ENCODE measurements around the gene KLHL10. TPM values are rescaled to one million over a fixed set of nuclear protein-coding genes. Genes with fewer than 3 reads are reported as not detected.

Gene KLHL10
- polyA plus RNA-seq, 1 of the 3 experiments (the other 2 are of a cell fraction), result 0.02 TPM

DNA sequence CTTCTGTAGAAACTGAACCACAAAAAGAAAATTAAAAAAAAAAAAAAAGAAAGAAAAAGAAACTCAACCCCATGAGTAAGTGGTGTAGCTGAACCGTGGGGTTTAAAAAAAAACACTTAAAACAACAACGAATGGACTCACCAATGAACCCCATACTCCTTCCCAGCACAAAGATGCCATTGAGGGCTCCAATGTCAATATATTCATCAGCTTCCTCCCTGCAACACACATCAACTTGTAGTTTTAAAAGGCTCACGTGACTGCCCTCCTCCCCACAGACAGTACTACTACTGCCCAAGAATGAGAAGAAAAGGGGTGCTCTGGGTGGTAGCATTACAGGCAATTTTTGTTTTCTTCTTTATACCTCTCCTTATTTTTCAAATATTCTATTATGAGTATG, 30.9 kb downstream of the KLHL10 start:
- H3K27ac ChIP-seq (ENCODE audit: low read depth in 2 of 2, low read length in 1 of 2), result no peak overlapping the region
- 54% methylated on average over 3 of the region's 3 CpGs for WGBS (ENCODE audit: low lambda C conversion rate)
- CTCF ChIA-PET, result interaction anchor here (0.6 to 1.4 kb wide), 2 partner anchors 131 to 444 kb away, joined by 4 read pairs; no protein-coding TSS in a partner anchor
- no peaks in the 10 kb centered on the region for H3K9me3 ChIP-seq
- peaks cover 44 to 51% of the 10 kb centered on the region in 2 experiments for H3K36me3 ChIP-seq (replicated peaks in 1 of 2; ENCODE audit: control insufficient read depth in 1 of 2, insufficient read depth in 2 of 2, low read length in 1 of 2)
- peaks cover 40% of the 10 kb centered on the region for H3F3A ChIP-seq (replicated peaks; ENCODE audit: insufficient read depth)
- 0 out of 2 replicates have a peak, but pooled peaks cover 8% of the 10 kb centered on the region for H4K20me1 ChIP-seq (ENCODE audit: insufficient read depth)
- H3K9ac ChIP-seq, result no peak overlapping the region
- TF ChIP-seq SIN3A (IDR thresholded peaks at IDR 0.05; ENCODE audit: borderline replicate concordance, low read depth, low read length) (no peak), RFX5 (IDR thresholded peaks at IDR 0.05; ENCODE audit: low read length) (no peak), FOSL2 (IDR thresholded peaks at IDR 0.05; ENCODE audit: borderline replicate concordance, low read depth) (no peak), TEAD4 (IDR thresholded peaks at IDR 0.05; ENCODE audit: borderline replicate concordance, insufficient read depth) (no peak), POLR2AphosphoS5 (IDR thresholded peaks at IDR 0.05; ENCODE audit: low read depth, low read length) (no peak), NFIC (IDR thresholded peaks at IDR 0.05; ENCODE audit: borderline replicate concordance) (no peak), USF1 (IDR thresholded peaks at IDR 0.05; ENCODE audit: borderline replicate concordance, low read depth) (no peak), YY1 (IDR thresholded peaks at IDR 0.05; ENCODE audit: low read depth) (no peak), EP300 (IDR thresholded peaks at IDR 0.05; ENCODE audit: borderline replicate concordance in 1 of 2, low read depth in 1 of 2, low read length in 1 of 2) (no peak), CHD2 (IDR thresholded peaks at IDR 0.05; ENCODE audit: low read length, partially characterized antibody) (no peak), MAX (IDR thresholded peaks at IDR 0.05; ENCODE audit: low read depth) (no peak), TCF12 (IDR thresholded peaks at IDR 0.05) (no peak), GATA2 (CRISPR knock-in tag; IDR thresholded peaks at IDR 0.05) (no peak), TAF1 (IDR thresholded peaks at IDR 0.05; ENCODE audit: borderline replicate concordance, low read depth, low read length) (no peak)
- H3K4me1 ChIP-seq (ENCODE audit: control insufficient read depth in 1 of 2, insufficient read depth in 2 of 2, low read depth in 1 of 2, low read length in 1 of 2), result peaks cover 2 to 7% of the 10 kb centered on the region in 2 experiments; a peak in 2 of 4 replicates
- POLR2A ChIA-PET, result interaction anchor here (0.6 kb wide), 1 partner anchor 26 kb away, joined by 6 read pairs; no protein-coding TSS in a partner anchor
- H2AFZ ChIP-seq (ENCODE audit: low read depth), result no peak overlapping the region
- no peak overlapping the region for H3K4me3 ChIP-seq (ENCODE audit: low read depth in 2 of 2, low read length in 1 of 2)
- H3K79me2 ChIP-seq (ENCODE audit: insufficient read depth), result peaks cover 14% of the 10 kb centered on the region
- no peak for DNase-seq
- no peaks in the 10 kb centered on the region for H3K9me2 ChIP-seq
- no peak overlapping the region for H3K4me2 ChIP-seq
- no peaks in the 10 kb centered on the region for H3K27me3 ChIP-seq (ENCODE audit: insufficient read depth)

DNA sequence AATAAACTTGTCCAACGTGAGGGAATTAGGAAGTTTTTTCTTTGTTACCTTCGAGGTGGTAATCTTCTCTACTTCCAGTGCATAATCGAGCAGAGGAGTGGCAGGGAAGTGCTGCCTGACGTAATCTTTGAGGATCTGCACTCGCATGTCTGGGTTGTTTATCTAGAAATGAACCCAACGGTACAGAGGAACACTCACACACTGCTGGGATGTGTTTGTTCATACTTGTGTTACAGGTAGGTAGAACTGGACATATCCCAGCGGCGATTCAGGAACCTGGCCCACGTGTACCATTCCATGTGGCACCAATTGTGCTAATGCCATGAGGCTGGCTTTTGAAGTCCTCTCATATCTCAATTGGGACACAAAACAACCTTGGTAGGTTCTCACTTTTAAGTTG, 31.8 kb downstream of the KLHL10 start:
- H3K79me2 ChIP-seq (ENCODE audit: insufficient read depth), result peaks cover 6% of the 10 kb centered on the region
- H3K9me3 ChIP-seq, result no peaks in the 10 kb centered on the region
- ChIA-PET CTCF (interaction anchor here (0.6 kb wide), 1 partner anchor 443 kb away, joined by 4 read pairs; no protein-coding TSS in a partner anchor), POLR2A (no interaction called here)
- H3K4me3 ChIP-seq (ENCODE audit: low read depth in 2 of 2, low read length in 1 of 2), result no peak overlapping the region
- H3K4me1 ChIP-seq (ENCODE audit: control insufficient read depth in 1 of 2, insufficient read depth in 2 of 2, low read depth in 1 of 2, low read length in 1 of 2), result no peaks in the 10 kb centered on the region; a peak in 1 of 4 replicates
- H3K9ac ChIP-seq, result no peak overlapping the region
- H3K4me2 ChIP-seq, result no peak overlapping the region
- no peak for DNase-seq
- TF ChIP-seq ELF1 (IDR thresholded peaks at IDR 0.05) (no peak), RFX5 (IDR thresholded peaks at IDR 0.05; ENCODE audit: low read length) (no peak), RXRA (IDR thresholded peaks at IDR 0.05; ENCODE audit: borderline replicate concordance, low read depth) (no peak), SIN3A (IDR thresholded peaks at IDR 0.05; ENCODE audit: borderline replicate concordance, low read depth, low read length) (no peak), GATA2 (CRISPR knock-in tag; IDR thresholded peaks at IDR 0.05) (no peak), NRF1 (IDR thresholded peaks at IDR 0.05; ENCODE audit: low read depth, low read length) (no peak), TAF1 (IDR thresholded peaks at IDR 0.05; ENCODE audit: borderline replicate concordance, low read depth, low read length) (no peak)
- TF ChIP-seq, protein P1, sequence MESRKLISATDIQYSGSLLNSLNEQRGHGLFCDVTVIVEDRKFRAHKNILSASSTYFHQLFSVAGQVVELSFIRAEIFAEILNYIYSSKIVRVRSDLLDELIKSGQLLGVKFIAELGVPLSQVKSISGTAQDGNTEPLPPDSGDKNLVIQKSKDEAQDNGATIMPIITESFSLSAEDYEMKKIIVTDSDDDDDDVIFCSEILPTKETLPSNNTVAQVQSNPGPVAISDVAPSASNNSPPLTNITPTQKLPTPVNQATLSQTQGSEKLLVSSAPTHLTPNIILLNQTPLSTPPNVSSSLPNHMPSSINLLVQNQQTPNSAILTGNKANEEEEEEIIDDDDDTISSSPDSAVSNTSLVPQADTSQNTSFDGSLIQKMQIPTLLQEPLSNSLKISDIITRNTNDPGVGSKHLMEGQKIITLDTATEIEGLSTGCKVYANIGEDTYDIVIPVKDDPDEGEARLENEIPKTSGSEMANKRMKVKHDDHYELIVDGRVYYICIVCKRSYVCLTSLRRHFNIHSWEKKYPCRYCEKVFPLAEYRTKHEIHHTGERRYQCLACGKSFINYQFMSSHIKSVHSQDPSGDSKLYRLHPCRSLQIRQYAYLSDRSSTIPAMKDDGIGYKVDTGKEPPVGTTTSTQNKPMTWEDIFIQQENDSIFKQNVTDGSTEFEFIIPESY (IDR thresholded peaks at IDR 0.05; ENCODE audit: borderline replicate concordance, low read depth), result no peak
- H3K27ac ChIP-seq (ENCODE audit: low read depth in 2 of 2, low read length in 1 of 2), result no peak overlapping the region
- H3K27me3 ChIP-seq (ENCODE audit: insufficient read depth), result no peaks in the 10 kb centered on the region
- H2AFZ ChIP-seq (ENCODE audit: low read depth), result no peak overlapping the region
- WGBS (ENCODE audit: low lambda C conversion rate), result 80% methylated on average over 9 of the region's 9 CpGs
- H4K20me1 ChIP-seq (ENCODE audit: insufficient read depth), result no peaks in the 10 kb centered on the region
- peaks cover 40% of the 10 kb centered on the region for H3F3A ChIP-seq (replicated peaks; ENCODE audit: insufficient read depth)
- H3K36me3 ChIP-seq (replicated peaks in 1 of 2; ENCODE audit: control insufficient read depth in 1 of 2, insufficient read depth in 2 of 2, low read length in 1 of 2), result peaks cover 52 to 58% of the 10 kb centered on the region in 2 experiments
- no peaks in the 10 kb centered on the region for H3K9me2 ChIP-seq

All from SK-N-SH (cell line).